Upper lobe of left lung (tissue), 4 donors: ENCODE measurements around the gene OLFM1.

Source experiments
- CTCF ChIP-seq, 6 experiments: fragments of 450-650 bp in 4 of 6; fragments of 200-600 bp in 2 of 6; sonication (generic) in 2 of 6; IDR thresholded peaks; one replicate each; pipeline ENCODE4 v1.5.1; 2016 to 2019; ENCODE audit warnings: antibody characterized with exemption in 6 of 6
- POLR2A ChIP-seq, 4 donors: fragments of 450-650 bp; IDR thresholded peaks; one replicate each; pipeline ENCODE4 v1.5.1; 2016 to 2017; ENCODE audit warnings: antibody characterized with exemption in 4 of 4, mild to moderate bottlenecking in 2 of 4

GRCh38 chr9:135086597-135087488 is 625 bp upstream of the OLFM1 start:
- TF ChIP-seq CTCF (IDR thresholded peaks at IDR 0.05) (no peak), POLR2A (IDR thresholded peaks at IDR 0.05) (no peak)
